ENCODE measurements around the gene PSMF1. TPM values are rescaled to one million over a fixed set of nuclear protein-coding genes. Genes with fewer than 3 reads are reported as not detected.

The PSMF1 gene
- total RNA-seq, 1 donor from 2014 or later: 110 TPM

DNA sequence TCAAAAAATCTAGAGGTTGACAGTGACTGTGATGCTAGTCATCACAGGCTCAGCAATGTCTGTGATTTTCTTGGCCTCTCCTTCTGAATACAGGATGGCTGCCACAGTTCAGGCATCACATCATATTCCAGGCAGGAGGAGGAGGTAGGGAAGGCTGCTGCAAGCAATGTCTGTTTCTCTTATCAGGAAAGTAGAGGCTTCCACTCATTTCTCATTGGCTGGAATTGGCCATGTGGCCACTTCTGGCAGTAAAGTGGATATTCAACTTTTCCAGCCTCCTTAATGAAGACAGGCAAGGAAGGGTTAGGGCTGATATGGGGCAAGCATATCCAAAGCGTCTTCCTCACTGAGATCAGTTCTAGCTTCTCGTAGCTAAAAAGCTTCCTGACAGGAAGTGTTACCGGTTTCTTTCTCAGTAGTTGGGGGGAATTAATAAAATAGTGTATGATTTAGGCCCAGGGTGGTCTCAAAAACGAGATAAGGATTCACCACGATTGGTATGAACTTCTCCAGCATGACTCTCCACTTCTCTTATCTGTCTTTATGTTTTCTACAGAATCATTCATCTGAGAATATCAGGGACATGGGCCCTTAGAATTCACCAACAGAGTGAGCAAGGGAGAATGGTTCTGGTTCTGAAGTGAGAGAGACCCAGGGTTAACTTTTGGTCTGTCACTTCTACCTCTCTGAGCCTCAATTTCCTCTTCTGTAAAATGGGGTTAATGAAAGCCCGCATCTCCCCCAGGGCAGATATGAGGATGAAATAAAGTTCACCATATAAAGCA, 32.7 kb upstream of the PSMF1 start:
- H3K9me3 Mint-ChIP-seq (ENCODE audit: low read depth): peaks cover 21% of the 10 kb centered on the region
- H3K36me3 Mint-ChIP-seq (ENCODE audit: low read depth): no peaks in the 10 kb centered on the region
- H3K27ac Mint-ChIP-seq (ENCODE audit: unreplicated experiment): no peak overlapping the region
- no peak overlapping the region for H3K4me3 Mint-ChIP-seq (ENCODE audit: unreplicated experiment)
- no peak for DNase-seq (ENCODE audit: low spot score)
- H3K27me3 Mint-ChIP-seq (ENCODE audit: low read depth): peaks cover 2% of the 10 kb centered on the region
- H3K4me1 Mint-ChIP-seq (ENCODE audit: low read depth): no peaks in the 10 kb centered on the region
- TF ChIP-seq CTCF (IDR thresholded peaks at IDR 0.05): no peak

DNA sequence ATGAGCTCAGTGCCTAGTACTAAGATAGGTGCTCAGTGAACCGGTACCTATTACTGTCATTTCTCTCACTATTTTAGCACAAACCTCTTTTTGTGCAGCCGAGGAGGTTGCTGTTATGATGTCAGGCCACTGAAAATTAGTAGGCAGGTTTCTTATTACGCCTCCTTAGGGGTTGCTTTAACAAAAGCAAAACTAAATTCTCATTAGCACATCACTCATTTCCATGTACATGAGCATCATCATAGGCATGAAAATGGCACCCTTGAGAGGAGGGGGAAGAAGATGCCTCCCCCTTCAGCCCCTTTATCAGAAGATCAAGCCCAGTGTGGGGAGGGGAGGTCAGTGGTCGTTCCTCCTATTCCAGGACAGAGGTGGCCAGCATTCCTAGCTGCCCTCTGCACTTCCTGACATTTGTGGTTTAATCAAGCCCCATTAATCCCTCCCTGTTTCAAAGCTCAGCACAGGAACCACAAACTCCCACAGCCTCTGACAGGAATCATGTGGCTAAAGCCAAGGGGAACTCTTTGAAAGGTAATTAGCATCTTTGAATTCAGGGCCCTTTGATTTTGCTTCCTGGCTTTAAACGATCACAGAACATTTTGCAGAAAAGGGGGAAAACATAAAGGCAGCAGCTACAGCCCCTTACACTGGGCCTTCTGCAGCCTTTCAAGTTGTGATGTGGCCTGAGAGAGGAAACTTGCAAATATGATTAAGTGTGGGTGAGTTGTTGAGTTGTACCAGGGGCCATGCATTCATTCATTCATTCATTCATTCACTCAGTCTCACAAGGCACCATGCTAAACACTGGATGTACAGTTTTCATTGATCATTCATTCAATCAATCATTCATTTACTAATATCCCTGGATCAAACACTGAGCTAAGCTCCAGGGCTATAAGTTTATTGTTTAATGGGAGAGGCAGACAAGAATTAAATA, 31.9 kb upstream of the PSMF1 start:
- Mint-ChIP-seq H3K4me3 (ENCODE audit: unreplicated experiment) (no peak overlapping the region), H3K27ac (ENCODE audit: unreplicated experiment) (no peak overlapping the region), H3K27me3 (ENCODE audit: low read depth) (peaks cover 2% of the 10 kb centered on the region), H3K4me1 (ENCODE audit: low read depth) (no peaks in the 10 kb centered on the region), H3K9me3 (ENCODE audit: low read depth) (peaks cover 22% of the 10 kb centered on the region), H3K36me3 (ENCODE audit: low read depth) (no peaks in the 10 kb centered on the region)
- no peak for TF ChIP-seq CTCF (IDR thresholded peaks at IDR 0.05)
- DNase-seq (ENCODE audit: low spot score): no peak

DNA sequence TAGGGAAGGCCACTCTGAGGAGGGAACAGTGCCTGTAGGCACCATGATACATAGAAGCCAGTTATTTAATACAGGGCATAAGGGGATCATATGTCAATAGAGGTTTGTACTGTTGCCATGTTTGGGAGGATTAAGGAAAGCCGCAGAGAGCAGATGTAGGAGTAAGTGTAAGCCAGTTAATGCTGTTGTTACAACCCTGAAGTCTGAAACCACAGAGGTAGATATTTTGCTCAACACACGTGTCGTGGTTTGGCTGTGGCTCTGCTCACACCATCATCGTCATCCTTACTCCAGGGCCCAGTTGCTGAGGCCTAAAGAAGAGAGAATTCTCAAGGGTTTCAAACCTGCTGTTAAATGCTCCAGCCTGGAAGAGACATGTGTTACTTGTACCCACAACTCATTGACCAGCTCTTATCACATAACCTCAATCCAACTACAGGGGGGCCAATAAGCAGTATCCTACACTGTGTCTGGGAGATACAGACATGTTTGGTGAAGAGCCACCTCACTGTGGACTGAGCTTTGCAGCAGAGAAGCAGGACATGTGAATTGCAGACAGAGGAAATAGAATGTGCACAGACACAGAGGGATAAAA, 31.0 kb upstream of the PSMF1 start:
- H3K4me3 Mint-ChIP-seq (ENCODE audit: unreplicated experiment): no peak overlapping the region
- H3K4me1 Mint-ChIP-seq (ENCODE audit: low read depth): no peaks in the 10 kb centered on the region
- H3K9me3 Mint-ChIP-seq (ENCODE audit: low read depth): peaks cover 22% of the 10 kb centered on the region

GRCh38 chr20:1094751-1095150, 23.7 kb upstream of the PSMF1 start:
- Mint-ChIP-seq H3K36me3 (ENCODE audit: low read depth) (no peaks in the 10 kb centered on the region), H3K4me3 (ENCODE audit: unreplicated experiment) (no peak overlapping the region), H3K4me1 (ENCODE audit: low read depth) (no peaks in the 10 kb centered on the region), H3K27ac (ENCODE audit: unreplicated experiment) (no peak overlapping the region), H3K27me3 (ENCODE audit: low read depth) (no peaks in the 10 kb centered on the region), H3K9me3 (ENCODE audit: low read depth) (peaks cover 10% of the 10 kb centered on the region)
- no peak for TF ChIP-seq CTCF (IDR thresholded peaks at IDR 0.05)
- DNase-seq (ENCODE audit: low spot score): no peak

More for the DNA sequence above, 31.0 kb upstream of the PSMF1 start:
- Mint-ChIP-seq H3K36me3 (ENCODE audit: low read depth) (no peaks in the 10 kb centered on the region), H3K27ac (ENCODE audit: unreplicated experiment) (no peak overlapping the region), H3K27me3 (ENCODE audit: low read depth) (peaks cover 2% of the 10 kb centered on the region)
- DNase-seq (ENCODE audit: low spot score): no peak
- TF ChIP-seq CTCF (IDR thresholded peaks at IDR 0.05): no peak

DNA sequence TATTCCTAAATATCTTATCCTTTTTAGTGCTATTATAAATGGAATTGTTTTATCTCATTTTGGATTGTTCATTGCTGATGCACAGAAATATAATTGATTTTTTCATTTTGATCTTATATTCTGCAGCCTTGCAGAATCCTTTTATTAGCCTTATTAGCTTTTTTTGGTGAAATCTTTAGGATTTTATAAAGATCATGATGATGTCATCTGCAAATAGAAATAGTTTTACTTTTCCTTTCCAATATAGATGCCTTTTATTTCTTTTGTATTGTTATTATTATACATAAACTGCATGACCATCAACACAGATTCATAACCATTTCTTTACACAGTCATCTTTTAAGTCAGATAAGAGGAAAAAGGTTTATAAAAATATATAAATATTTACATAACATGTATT, 16.9 kb upstream of the PSMF1 start:
- Mint-ChIP-seq H3K4me1 (ENCODE audit: low read depth) (no peaks in the 10 kb centered on the region), H3K27me3 (ENCODE audit: low read depth) (no peaks in the 10 kb centered on the region), H3K36me3 (ENCODE audit: low read depth) (peaks cover 3% of the 10 kb centered on the region), H3K9me3 (ENCODE audit: low read depth) (peaks cover 22% of the 10 kb centered on the region), H3K4me3 (ENCODE audit: unreplicated experiment) (no peak overlapping the region), H3K27ac (ENCODE audit: unreplicated experiment) (no peak overlapping the region)
- TF ChIP-seq CTCF (IDR thresholded peaks at IDR 0.05): no peak
- no peak for DNase-seq (ENCODE audit: low spot score)
